Measurements from ENCODE around the gene GLI1.

GLI1 gene

DNA sequence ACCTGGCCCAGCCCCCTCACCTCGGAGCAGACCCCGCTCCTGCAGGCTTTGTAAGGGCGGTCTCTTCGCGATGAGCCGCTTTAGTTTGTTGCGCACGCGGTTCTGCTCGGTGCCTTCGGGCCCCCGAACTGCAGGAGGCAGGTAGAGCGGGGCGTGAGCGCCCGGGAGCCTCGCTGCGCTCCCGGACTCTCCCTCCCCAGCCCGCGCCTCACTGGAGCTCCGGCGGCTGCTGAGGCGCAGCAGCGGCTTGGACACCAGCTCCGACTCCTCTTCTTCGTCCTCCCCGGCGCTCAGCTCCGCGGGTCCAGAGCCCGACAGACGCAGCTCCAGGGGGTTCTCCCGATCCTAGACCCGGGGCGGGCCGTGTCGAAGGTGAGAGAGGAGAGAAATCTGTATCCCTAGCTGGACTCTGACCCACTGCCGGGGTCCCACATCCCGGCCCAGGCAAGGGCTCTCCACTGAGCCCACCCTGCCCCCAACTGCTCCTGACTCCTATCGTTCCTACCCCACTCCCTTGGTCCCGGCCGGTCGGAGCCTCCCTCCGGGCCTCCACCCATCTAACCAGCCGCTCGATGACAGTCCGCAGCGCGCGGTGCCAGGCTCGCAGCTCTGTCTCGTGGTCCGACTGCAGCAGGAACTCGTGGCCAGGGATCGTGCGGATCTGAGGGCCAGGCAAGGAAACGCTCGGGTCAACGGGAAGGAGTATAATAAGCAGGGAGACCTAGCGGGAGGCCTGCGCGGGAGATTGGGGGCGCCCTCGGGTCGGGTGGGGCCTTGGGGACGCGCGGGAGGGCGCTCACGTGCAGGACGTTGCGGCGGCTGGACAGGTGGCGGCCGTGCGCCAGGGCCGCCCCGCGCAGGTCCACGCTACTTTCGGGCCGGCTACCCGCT lies 15.9 kb downstream of the GLI1 start:
- Mint-ChIP-seq H3K36me3 (peaks cover 46% of the 10 kb centered on the region), H3K4me1 (peaks cover 64% of the 10 kb centered on the region), H3K27ac (peak overlapping the region; percentile 98), H3K4me3 (peak overlapping the region; percentile 93), H3K9me3 (no peaks in the 10 kb centered on the region), H3K27me3 (no peaks in the 10 kb centered on the region)
- ATAC-seq: no peak

GRCh38 chr12:57476162-57476992 lies 16.8 kb downstream of the GLI1 start:
- peak; percentile 44 for ATAC-seq
- Mint-ChIP-seq H3K36me3 (peaks cover 41% of the 10 kb centered on the region), H3K27me3 (no peaks in the 10 kb centered on the region), H3K9me3 (no peaks in the 10 kb centered on the region), H3K4me1 (peaks cover 73% of the 10 kb centered on the region), H3K27ac (peak overlapping the region; percentile 98), H3K4me3 (peak overlapping the region; percentile 93)

- Mint-ChIP-seq H3K27me3 (no peaks in the 10 kb centered on the region), H3K4me1 (peaks cover 79% of the 10 kb centered on the region), H3K36me3 (peaks cover 33% of the 10 kb centered on the region), H3K27ac (peak overlapping the region; percentile 98), H3K9me3 (no peaks in the 10 kb centered on the region), H3K4me3 (peak overlapping the region; percentile 93)
- peak; percentile 26 for ATAC-seq
Observed at GRCh38 chr12:57476993-57477709, 17.6 kb downstream of the GLI1 start.

GRCh38 chr12:57477710-57478681 lies 18.4 kb downstream of the GLI1 start:
- Mint-ChIP-seq H3K4me3 (peak overlapping the region; percentile 93), H3K27ac (peak overlapping the region; percentile 98), H3K9me3 (no peaks in the 10 kb centered on the region), H3K36me3 (peaks cover 26% of the 10 kb centered on the region), H3K27me3 (no peaks in the 10 kb centered on the region), H3K4me1 (peaks cover 80% of the 10 kb centered on the region)
- ATAC-seq: peak; percentile 72

DNA sequence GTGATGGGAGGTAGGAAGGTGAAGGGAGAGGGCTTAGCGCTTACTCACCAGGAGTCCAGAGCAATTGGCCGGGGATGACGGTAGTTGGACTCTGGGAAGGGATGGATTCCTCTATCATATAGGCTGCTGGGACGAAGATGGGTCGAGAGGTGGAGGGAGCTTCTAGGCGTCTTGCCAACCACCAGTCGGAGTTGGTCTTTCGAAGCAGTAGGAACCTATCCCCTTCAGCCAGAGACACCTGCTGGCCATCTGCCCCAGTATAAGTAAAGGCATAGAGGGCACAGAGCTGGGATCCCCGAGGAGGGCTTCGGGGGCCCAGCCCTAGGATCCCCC lies 19.4 kb downstream of the GLI1 start:
- no peak for ATAC-seq
- Mint-ChIP-seq H3K4me1 (peaks cover 79% of the 10 kb centered on the region), H3K9me3 (no peaks in the 10 kb centered on the region), H3K4me3 (peak overlapping the region; percentile 93), H3K36me3 (peaks cover 17% of the 10 kb centered on the region), H3K27me3 (no peaks in the 10 kb centered on the region), H3K27ac (peak overlapping the region; percentile 98)

- Mint-ChIP-seq H3K9me3 (no peaks in the 10 kb centered on the region), H3K27ac (peak within 1 kb of the TSS; percentile 98)
- ATAC-seq: peak; percentile 79
Observed at GRCh38 chr12:57479376-57480115, 20.0 kb downstream of the GLI1 start, which contains the start of gene ARHGAP9. Gene ARHGAP9, minus strand, starts transcription at chr12:57479866. Its CDS starts 460 bp downstream, at chr12:57479406.

DNA sequence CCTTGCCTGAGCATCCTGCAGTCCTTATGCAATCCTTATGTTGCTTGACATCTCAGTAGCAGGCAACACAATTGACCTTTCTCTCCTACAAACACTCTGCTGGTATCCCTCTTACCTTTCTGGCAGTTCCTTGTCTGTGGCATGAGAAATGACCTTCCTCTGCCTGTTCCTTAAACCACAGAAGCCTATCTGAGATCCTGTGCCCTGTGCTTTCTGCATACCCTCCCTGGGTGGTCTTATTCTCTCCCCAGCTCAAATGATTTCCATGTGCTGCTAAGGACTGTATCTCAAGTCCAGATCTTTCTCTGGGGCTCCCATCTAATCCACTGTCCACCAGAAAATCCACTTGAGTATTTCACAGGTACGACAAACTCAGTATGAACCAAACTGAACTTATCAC lies 22.1 kb downstream of the GLI1 start:
- peak overlapping the region; percentile 98 for H3K27ac Mint-ChIP-seq
- H3K4me3 Mint-ChIP-seq: no peak overlapping the region
- no peak for ATAC-seq
- H3K27me3 Mint-ChIP-seq: no peaks in the 10 kb centered on the region
- no peaks in the 10 kb centered on the region for H3K9me3 Mint-ChIP-seq
- H3K36me3 Mint-ChIP-seq: no peaks in the 10 kb centered on the region
- H3K4me1 Mint-ChIP-seq: peaks cover 61% of the 10 kb centered on the region

More at GRCh38 chr12:57479376-57480115, 20.0 kb downstream of the GLI1 start, which contains the start of gene ARHGAP9:
- Mint-ChIP-seq H3K4me1 (peaks cover 73% of the 10 kb centered on the region), H3K36me3 (peaks cover 12% of the 10 kb centered on the region), H3K4me3 (peak within 1 kb of the TSS; percentile 93), H3K27me3 (no peaks in the 10 kb centered on the region)

- H3K9me3 Mint-ChIP-seq: no peaks in the 10 kb centered on the region
- no peak overlapping the region for H3K4me3 Mint-ChIP-seq
- peaks cover 5% of the 10 kb centered on the region for H3K36me3 Mint-ChIP-seq
- H3K4me1 Mint-ChIP-seq: peaks cover 48% of the 10 kb centered on the region
- no peak for ATAC-seq
- H3K27me3 Mint-ChIP-seq: no peaks in the 10 kb centered on the region
- peak overlapping the region; percentile 47 for H3K27ac Mint-ChIP-seq
Observed at GRCh38 chr12:57483466-57483865, 23.9 kb downstream of the GLI1 start.

GRCh38 chr12:57485695-57486094 lies 26.1 kb downstream of the GLI1 start:
- Mint-ChIP-seq H3K4me3 (no peak overlapping the region), H3K27me3 (no peaks in the 10 kb centered on the region), H3K27ac (no peak overlapping the region), H3K4me1 (peaks cover 39% of the 10 kb centered on the region), H3K36me3 (peaks cover 20% of the 10 kb centered on the region), H3K9me3 (no peaks in the 10 kb centered on the region)
- ATAC-seq: no peak

DNA sequence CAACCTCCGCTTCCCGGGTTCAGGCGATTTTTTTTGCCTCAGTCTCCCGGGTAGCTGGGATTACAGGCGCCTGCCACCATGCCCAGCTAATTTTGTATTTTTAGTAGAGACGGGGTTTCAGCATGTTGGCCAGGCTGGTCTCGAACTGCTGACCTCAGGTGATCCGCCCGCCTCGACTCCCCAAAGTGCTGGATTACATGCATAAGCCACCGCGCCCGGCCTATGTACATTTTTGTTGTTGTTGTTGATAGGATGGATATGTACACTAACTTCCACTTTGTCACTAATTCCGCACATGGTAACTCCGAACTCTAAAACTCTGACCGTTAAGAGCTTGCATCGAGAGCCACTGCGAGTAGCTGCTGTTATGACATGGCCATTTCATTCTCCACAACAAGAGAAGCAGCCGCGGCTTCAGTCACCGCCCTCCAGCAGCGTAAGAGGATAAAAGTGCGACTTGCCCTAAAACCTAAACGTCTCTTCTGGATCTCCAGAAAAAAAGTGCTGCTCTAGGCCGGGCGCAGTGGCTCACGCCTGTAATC lies 27.5 kb downstream of the GLI1 start:
- Mint-ChIP-seq H3K9me3 (no peaks in the 10 kb centered on the region), H3K36me3 (peaks cover 34% of the 10 kb centered on the region), H3K4me1 (peaks cover 33% of the 10 kb centered on the region), H3K4me3 (peak overlapping the region; percentile 98), H3K27me3 (no peaks in the 10 kb centered on the region), H3K27ac (peak overlapping the region; percentile 91)
- ATAC-seq: no peak

DNA sequence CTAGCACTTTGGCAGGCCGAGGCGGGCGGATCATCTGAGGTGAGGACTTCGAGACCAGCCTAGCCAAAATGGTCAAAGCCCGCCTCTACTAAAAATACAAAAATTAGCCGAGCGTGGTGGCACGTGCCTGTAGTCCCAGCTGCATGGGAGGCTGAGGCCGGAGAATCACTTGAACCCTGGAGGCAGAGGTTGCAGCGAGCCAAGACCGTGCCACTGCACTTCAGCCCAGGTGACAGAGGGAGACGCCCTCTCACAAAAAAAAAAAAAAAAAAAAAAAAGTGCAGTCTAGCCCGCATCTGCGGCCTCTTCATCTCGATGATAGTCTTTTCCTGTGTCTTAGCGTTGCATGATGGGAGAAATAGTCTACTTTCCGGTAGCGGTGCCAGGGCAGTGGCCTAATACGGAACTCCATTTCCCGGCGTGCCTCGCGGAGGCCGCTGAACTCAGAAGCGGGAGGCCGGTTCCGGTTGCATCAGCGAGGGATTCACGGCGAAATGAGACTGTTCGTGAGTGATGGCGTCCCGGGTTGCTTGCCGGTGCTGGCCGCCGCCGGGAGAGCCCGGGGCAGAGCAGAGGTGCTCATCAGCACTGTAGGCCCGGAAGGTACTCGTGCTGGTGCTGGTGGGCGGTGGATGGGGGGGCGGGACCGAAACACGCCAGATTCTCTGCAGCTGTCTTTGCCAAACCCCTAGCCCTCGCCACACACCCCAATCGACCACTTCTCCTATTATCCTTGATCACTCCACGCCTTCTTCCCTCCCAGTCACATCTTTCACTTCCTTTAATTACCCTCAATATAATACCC lies 28.2 kb downstream of the GLI1 start, which contains the start of gene MARS1:
MARS1 (plus strand) TSS at position 472 of the 805 bp plus-strand sequence; CDS start at position 495, 23 bp downstream.
- peak within 1 kb of the TSS; percentile 91 for H3K27ac Mint-ChIP-seq
- no peaks in the 10 kb centered on the region for H3K9me3 Mint-ChIP-seq
- ATAC-seq: peak; percentile 99
- H3K4me3 Mint-ChIP-seq: peak within 1 kb of the TSS; percentile 98
- peaks cover 33% of the 10 kb centered on the region for H3K4me1 Mint-ChIP-seq
- H3K27me3 Mint-ChIP-seq: no peaks in the 10 kb centered on the region
- H3K36me3 Mint-ChIP-seq: peaks cover 41% of the 10 kb centered on the region

GRCh38 chr12:57488402-57489156 lies 29.0 kb downstream of the GLI1 start:
- Mint-ChIP-seq H3K4me1 (peaks cover 26% of the 10 kb centered on the region), H3K9me3 (no peaks in the 10 kb centered on the region), H3K36me3 (peaks cover 43% of the 10 kb centered on the region), H3K27me3 (no peaks in the 10 kb centered on the region), H3K27ac (peak overlapping the region; percentile 91), H3K4me3 (peak overlapping the region; percentile 98)
- no peak for ATAC-seq
